Measurements from ENCODE around the gene LCLAT1.

LCLAT1 gene

GRCh38 chr2:30649828-30650227, 202.8 kb downstream of the LCLAT1 start:
- no peak for DNase-seq

GRCh38 chr2:30652271-30652915, 205.3 kb downstream of the LCLAT1 start:
- DNase-seq, result no peak

GRCh38 chr2:30653847-30654246, 206.8 kb downstream of the LCLAT1 start:
- no peak for DNase-seq

- DNase-seq, result no peak
Observed at GRCh38 chr2:30654404-30654803, 207.4 kb downstream of the LCLAT1 start.

- no peak for DNase-seq
Observed at GRCh38 chr2:30655211-30655610, 208.2 kb downstream of the LCLAT1 start.

- DNase-seq, result no peak
Observed at GRCh38 chr2:30655660-30656059, 208.6 kb downstream of the LCLAT1 start.

GRCh38 chr2:30656079-30656478, 209.0 kb downstream of the LCLAT1 start:
- no peak for DNase-seq

GRCh38 chr2:30661173-30662107, 214.4 kb downstream of the LCLAT1 start:
- no peak for DNase-seq

GRCh38 chr2:30662268-30663131, 215.5 kb downstream of the LCLAT1 start:
- DNase-seq, result no peak

- no peak for DNase-seq
Observed at GRCh38 chr2:30663321-30663720, 216.3 kb downstream of the LCLAT1 start.

- DNase-seq, result no peak
Observed at GRCh38 chr2:30663806-30664205, 216.8 kb downstream of the LCLAT1 start.

- DNase-seq, result no peak
Observed at GRCh38 chr2:30664761-30665358, 217.8 kb downstream of the LCLAT1 start.

- DNase-seq, result no peak
Observed at GRCh38 chr2:30665761-30666265, 218.8 kb downstream of the LCLAT1 start.

- no peak for DNase-seq
Observed at GRCh38 chr2:30666266-30666874, 219.3 kb downstream of the LCLAT1 start.

GRCh38 chr2:30670453-30670852, 223.4 kb downstream of the LCLAT1 start:
- no peak for DNase-seq

GRCh38 chr2:30673127-30673526, 226.1 kb downstream of the LCLAT1 start:
- DNase-seq, result no peak

- DNase-seq, result no peak
Observed at GRCh38 chr2:30675758-30676157, 228.7 kb downstream of the LCLAT1 start.

- no peak for DNase-seq
Observed at GRCh38 chr2:30677231-30677630, 230.2 kb downstream of the LCLAT1 start.

GRCh38 chr2:30677861-30678385, 230.9 kb downstream of the LCLAT1 start:
- DNase-seq, result no peak

- DNase-seq, result no peak
Observed at GRCh38 chr2:30678410-30679137, 231.5 kb downstream of the LCLAT1 start.

- no peak for DNase-seq
Observed at GRCh38 chr2:30679426-30680088, 232.5 kb downstream of the LCLAT1 start.

Data from activated CD4-positive, alpha-beta T cell treated with anti-CD3 and anti-CD28 coated beads for 4 hours (primary cell).